H1 (cell line): Measurements from ENCODE around the gene MYLK4. TPM values are rescaled to one million over a fixed set of nuclear protein-coding genes. Genes with fewer than 3 reads are reported as not detected.

ENCODE experiments used
- CTCF ChIA-PET: fragments of 300-600 bp; sonication (Branson Sonifier 250); formaldehyde crosslinking; loops from one replicate; lab custom pipeline; 2021; ENCODE audit not compliant: partially characterized antibody; lab: Charles Lee
- POLR2A ChIA-PET: fragments of 300-600 bp; sonication (Branson Sonifier 250); formaldehyde crosslinking; loops from one replicate; lab custom pipeline; 2021; ENCODE audit warnings: inconsistent platforms; ENCODE audit not compliant: partially characterized antibody; lab: Charles Lee
- DNase-seq, 2 experiments: peaks; one replicate each; pipeline versions ENCODE4 v3.0.0 to v3.0.0-alpha.2; 2010 to 2022; ENCODE audit warnings: low spot score in 2 of 2, low read depth in 1 of 2, mixed read lengths in 1 of 2
- FAIRE-seq: peaks from 2 replicates; lab custom pipeline; 2011; peaks lifted over from hg19 to GRCh38; lab: Jason Lieb, UNC
- H2AFZ ChIP-seq: 2 replicates; pipeline ENCODE4 v1.8.1; 2012; ENCODE audit warnings: low read length, inconsistent platforms
- H2AK5ac ChIP-seq: 2 replicates; pipeline ENCODE4 v1.6.1; 2013; ENCODE audit warnings: low read depth, low read length
- H2BK120ac ChIP-seq: replicated peaks from 2 replicates; pipeline ENCODE3; 2013; ENCODE audit warnings: low read depth, low read length, inconsistent platforms
- H2BK12ac ChIP-seq: 2 replicates; pipeline ENCODE4 v1.6.1; 2013; ENCODE audit warnings: low read depth, low read length
- H2BK15ac ChIP-seq: 2 replicates; pipeline ENCODE4 v1.6.1; 2013; ENCODE audit warnings: low read length
- H2BK20ac ChIP-seq: 2 replicates; pipeline ENCODE4 v1.6.1; 2013; ENCODE audit warnings: low read length
- H2BK5ac ChIP-seq: 2 replicates; pipeline ENCODE4 v1.6.1; 2013; ENCODE audit warnings: low read depth, low read length
- H3K14ac ChIP-seq: 2 replicates; pipeline ENCODE4 v1.6.1; 2013; ENCODE audit warnings: inconsistent platforms; ENCODE audit not compliant: insufficient read length
- H3K18ac ChIP-seq: 2 replicates; pipeline ENCODE4 v1.6.1; 2013; ENCODE audit warnings: low read length; ENCODE audit errors: extremely low read depth
- H3K23ac ChIP-seq: 2 replicates; pipeline ENCODE4 v1.6.1; 2013; ENCODE audit warnings: inconsistent platforms; ENCODE audit not compliant: insufficient read length
- H3K23me2 ChIP-seq: 2 replicates; pipeline ENCODE4 v1.6.1; 2013; ENCODE audit warnings: low read depth, low read length
- H3K27ac ChIP-seq: 2 replicates; pipeline ENCODE4 v1.6.1; 2011; ENCODE audit warnings: low read depth, low read length, inconsistent platforms
- H3K27me3 ChIP-seq, 4 experiments: replicated peaks in 1 of 4; 1 replicate in 1 of 4; 2 replicates in 3 of 4; pipeline versions ENCODE4 v1.6.1 to v1.8.1; 2011 to 2013; ENCODE audit warnings: low read length in 3 of 4, mild to moderate bottlenecking in 3 of 4, inconsistent platforms in 2 of 4, mixed read lengths in 2 of 4, moderate library complexity in 1 of 4; ENCODE audit not compliant: control insufficient read depth in 3 of 4, insufficient read depth in 3 of 4; ENCODE audit errors: extremely low read depth in 1 of 4
- H3K36me3 ChIP-seq, 4 experiments: 2 replicates each; pipeline versions ENCODE4 v1.6.1 to v1.8.1; 2011 to 2013; ENCODE audit warnings: mild to moderate bottlenecking in 4 of 4, low read length in 3 of 4, moderate library complexity in 2 of 4, control low read depth in 1 of 4, inconsistent platforms in 1 of 4; ENCODE audit not compliant: insufficient read depth in 4 of 4, control insufficient read depth in 2 of 4
- H3K4ac ChIP-seq: replicated peaks from 2 replicates; pipeline ENCODE3; 2013; ENCODE audit warnings: low read length, low read depth, mixed read lengths, inconsistent platforms; ENCODE audit not compliant: insufficient read length
- H3K4me1 ChIP-seq, 4 experiments: replicated peaks in 1 of 4; 1 replicate in 1 of 4; 2 replicates in 3 of 4; pipeline versions ENCODE4 v1.6.1 to v1.8.1; 2011 to 2013; ENCODE audit warnings: low read length in 3 of 4, inconsistent platforms in 2 of 4, mixed read lengths in 1 of 4; ENCODE audit not compliant: insufficient read depth in 4 of 4, control insufficient read depth in 3 of 4
- H3K4me2 ChIP-seq, 2 experiments: 2 replicates each; pipeline versions ENCODE4 v1.6.1 to v1.8.1; 2011 to 2013; ENCODE audit warnings: low read depth in 2 of 2, low read length in 2 of 2, control low read depth in 1 of 2, inconsistent platforms in 1 of 2, mild to moderate bottlenecking in 1 of 2; ENCODE audit not compliant: insufficient read depth in 1 of 2
- H3K4me3 ChIP-seq, 4 experiments: fragments of 200-600, 300-600 bp in 1 of 4; sonication (generic), shearing (Covaris generic), sonication (Bioruptor Twin) in 1 of 4; 2 replicates each; pipeline versions ENCODE4 v1.5.1 to v1.8.1; 2011 to 2016; ENCODE audit warnings: low read length in 4 of 4, low read depth in 3 of 4, control low read depth in 2 of 4, inconsistent platforms in 2 of 4, mild to moderate bottlenecking in 2 of 4, mixed read lengths in 1 of 4, moderate library complexity in 1 of 4; ENCODE audit not compliant: insufficient read depth in 2 of 4; ENCODE audit errors: extremely low read depth in 1 of 4
- H3K56ac ChIP-seq: replicated peaks from 2 replicates; pipeline ENCODE3; 2013; ENCODE audit warnings: low read depth, mild to moderate bottlenecking, mixed read lengths, low read length, inconsistent platforms; ENCODE audit not compliant: insufficient read length
- H3K79me1 ChIP-seq: 2 replicates; pipeline ENCODE4 v1.6.1; 2013; ENCODE audit warnings: low read depth, low read length, control low read depth
- H3K79me2 ChIP-seq, 2 experiments: 2 replicates each; pipeline versions ENCODE4 v1.6.1 to v1.8.1; 2012 to 2013; ENCODE audit warnings: low read length in 2 of 2, mild to moderate bottlenecking in 2 of 2, inconsistent platforms in 1 of 2; ENCODE audit not compliant: insufficient read depth in 2 of 2, control insufficient read depth in 1 of 2
- H3K9ac ChIP-seq, 4 experiments: replicated peaks in 1 of 4; 1 replicate in 1 of 4; 2 replicates in 3 of 4; pipeline versions ENCODE4 v1.6.1 to v1.8.1; 2011 to 2013; ENCODE audit warnings: low read depth in 3 of 4, low read length in 3 of 4, control low read depth in 2 of 4, mild to moderate bottlenecking in 2 of 4, moderate library complexity in 2 of 4, inconsistent platforms in 1 of 4; ENCODE audit errors: extremely low read depth in 1 of 4
- H3K9me3 ChIP-seq, 2 experiments: 2 replicates each; pipeline versions ENCODE4 v1.6.1 to v1.8.1; 2012 to 2013; ENCODE audit warnings: mild to moderate bottlenecking in 2 of 2, moderate library complexity in 2 of 2, control low read depth in 1 of 2, inconsistent platforms in 1 of 2, low read depth in 1 of 2, low read length in 1 of 2, mixed read lengths in 1 of 2; ENCODE audit not compliant: insufficient read depth in 2 of 2
- H4K20me1 ChIP-seq, 2 experiments: replicated peaks in 1 of 2; 2 replicates each; pipeline versions ENCODE3 to v1.8.1; 2011 to 2013; ENCODE audit warnings: inconsistent platforms in 2 of 2, low read length in 2 of 2, mild to moderate bottlenecking in 1 of 2; ENCODE audit not compliant: insufficient read depth in 2 of 2, control insufficient read depth in 1 of 2
- H4K5ac ChIP-seq: 2 replicates; pipeline ENCODE4 v1.6.1; 2013; ENCODE audit warnings: low read length, low read depth, mixed read lengths, inconsistent platforms; ENCODE audit not compliant: insufficient read length
- H4K8ac ChIP-seq: 2 replicates; pipeline ENCODE4 v1.8.0; 2013; ENCODE audit warnings: mild to moderate bottlenecking, moderate library complexity, low read length, inconsistent platforms; ENCODE audit not compliant: insufficient read depth; ENCODE audit errors: extremely low read depth
- H4K91ac ChIP-seq: replicated peaks from 2 replicates; pipeline ENCODE3; 2013; ENCODE audit warnings: low read length, mixed read lengths, inconsistent platforms; ENCODE audit not compliant: insufficient read length
- ASH2L ChIP-seq: fragments of 200-600, 300-600 bp; sonication (generic); IDR thresholded peaks from one replicate; pipeline ENCODE4 v1.7.1; 2017; ENCODE audit warnings: low read length
- CBX8 ChIP-seq: fragments of 300-800, 300-1000 bp; sonication (generic); IDR thresholded peaks from 2 replicates; pipeline ENCODE4 v1.7.1; 2016; ENCODE audit warnings: low read depth, low read length, borderline replicate concordance
- CHD2 ChIP-seq: IDR thresholded peaks from 2 replicates; pipeline ENCODE4 v1.6.1; 2012; ENCODE audit warnings: low read length, improper control_type of control experiment
- CTBP2 ChIP-seq: IDR thresholded peaks from 2 replicates; pipeline ENCODE4 v1.7.0; 2011; ENCODE audit warnings: borderline replicate concordance, mild to moderate bottlenecking, moderate library complexity, mixed read lengths, low read length; ENCODE audit not compliant: insufficient read depth, insufficient read length
- PHF8 ChIP-seq: fragments of 200-600 bp; sonication (generic); conservative IDR thresholded peaks from 2 replicates; pipeline ENCODE4 v1.7.1; 2012; ENCODE audit warnings: low read depth, mild to moderate bottlenecking, inconsistent platforms, low read length, moderate library complexity
- POLR2A ChIP-seq, 2 experiments: IDR thresholded peaks; 1 replicate in 1 of 2; 2 replicates in 1 of 2; pipeline ENCODE4 v1.6.1; 2011; ENCODE audit warnings: low read depth in 2 of 2, low read length in 2 of 2, mild to moderate bottlenecking in 2 of 2; ENCODE audit errors: control extremely low read depth in 1 of 2
- RBBP5 ChIP-seq: IDR thresholded peaks from 2 replicates; pipeline ENCODE4 v1.7.1; 2012; ENCODE audit warnings: low read depth, mild to moderate bottlenecking, inconsistent platforms, low read length, moderate library complexity, borderline replicate concordance
- SIX5 ChIP-seq: IDR thresholded peaks from 2 replicates; pipeline ENCODE4 v1.6.1; 2011; ENCODE audit warnings: mild to moderate bottlenecking, low read depth, low read length
- TEAD4 ChIP-seq: IDR thresholded peaks from 2 replicates; pipeline ENCODE4 v1.6.1; 2012; ENCODE audit warnings: low read depth, low read length, inconsistent platforms, mixed read lengths
- WGBS, 2 experiments: shearing (Covaris generic) in 1 of 2; methylation state at CpG; one replicate each; pipeline versions ENCODE4 v1.1.6 to v1.1.7; 2013 to 2015; ENCODE audit warnings: low lambda C conversion rate in 2 of 2, mixed read lengths in 2 of 2, inconsistent platforms in 1 of 2, low coverage in 1 of 2, missing lambda C conversion rate in 1 of 2; ENCODE audit not compliant: insufficient replicate concordance in 2 of 2, insufficient coverage in 1 of 2, insufficient read length in 1 of 2; ENCODE audit errors: extremely low coverage in 1 of 2, missing lambda C conversion rate in 1 of 2; 5-methylcytosine and 5-hydroxymethylcytosine counted together
- polyA plus RNA-seq, 7 experiments: library from polyadenylated mRNA; depleted of rRNA in 3 of 7; stranded (reverse) in 5 of 7; unstranded in 2 of 7; fragments of >200 nt in 5 of 7; fragments of 200-250 nt in 2 of 7; gene quantifications; 1 replicate in 5 of 7; 2 replicates in 1 of 7; 4 replicates in 1 of 7; pipeline versions ENCODE4 v1.2.1 to v1.2.3, GENCODE V29; 2011 to 2013; ENCODE audit warnings: missing spikeins in 2 of 7, mixed read lengths in 2 of 7
- total RNA-seq: library from RNA; stranded (reverse); fragmentation: NEBNext Ultra II Directional; extraction: Animal tissue kit (Norgen Biotek cat#: 25700); gene quantifications from 2 replicates; pipeline ENCODE4 v1.2.1, GENCODE V29; 2021
- TF ChIP-seq, protein P1 (sequence below): IDR thresholded peaks from 2 replicates; pipeline ENCODE4 v1.6.1; 2012; ENCODE audit warnings: inconsistent platforms
- TF ChIP-seq, protein P2 (sequence below), 3 experiments: IDR thresholded peaks; 1 replicate in 2 of 3; 2 replicates in 1 of 3; pipeline versions ENCODE4 v1.5.1 to v1.6.1; 2011; ENCODE audit warnings: low read length in 3 of 3, mild to moderate bottlenecking in 3 of 3, inconsistent platforms in 2 of 3, low read depth in 1 of 3, moderate library complexity in 1 of 3; ENCODE audit not compliant: insufficient read depth in 1 of 3; ENCODE audit errors: control extremely low read depth in 1 of 3

MYLK4 gene
- total and polyA plus RNA-seq, 2 of the 8 experiments (the other 6 are each of a cell fraction or from before 2014, with no cell fraction given): 0.11 to 0.17 TPM

DNA sequence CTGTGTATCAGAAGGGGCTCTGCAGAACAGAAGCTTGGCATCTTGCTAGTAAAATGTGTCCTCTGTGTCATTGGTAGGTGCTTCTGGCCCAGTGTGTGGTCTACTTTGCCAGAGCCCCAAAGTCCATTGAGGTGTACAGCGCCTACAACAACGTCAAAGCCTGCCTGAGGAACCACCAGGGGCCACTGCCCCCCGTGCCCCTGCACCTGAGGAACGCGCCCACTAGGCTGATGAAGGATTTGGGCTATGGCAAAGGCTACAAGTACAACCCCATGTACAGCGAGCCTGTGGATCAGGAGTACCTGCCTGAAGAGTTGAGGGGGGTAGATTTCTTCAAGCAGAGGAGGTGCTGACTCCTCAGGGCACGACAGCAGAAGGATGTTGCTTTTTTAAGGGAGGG lies 34.2 kb upstream of the MYLK4 start:
- Histone ChIP-seq H2BK20ac (no peak overlapping the region), H3K79me1 (peaks cover 4% of the 10 kb centered on the region; the same call in 1 of the 2 replicates), H3K14ac (no peak overlapping the region), H4K20me1 (peaks cover 0 to 7% of the 10 kb centered on the region in 2 experiments), H3K79me2 (peaks cover 0 to 22% of the 10 kb centered on the region in 2 experiments; a peak in 2 of 4 replicates), H3K18ac (no peak overlapping the region), H4K91ac (no peak overlapping the region), H2AFZ (no peak overlapping the region), H3K9ac (no peak overlapping the region), H3K4me2 (no peak overlapping the region), H3K27me3 (no peaks in the 10 kb centered on the region), H2BK15ac (no peak overlapping the region), H2BK5ac (no peak overlapping the region), H3K56ac (no peak overlapping the region), H3K23ac (no peak overlapping the region), H3K9me3 (no peaks in the 10 kb centered on the region), H3K27ac (no peak overlapping the region), H3K23me2 (no peaks in the 10 kb centered on the region), H4K8ac (no peak overlapping the region), H3K36me3 (peaks cover 0 to 13% (median 4%) of the 10 kb centered on the region in 4 experiments; a peak in 4 of 8 replicates), H2BK120ac (no peak overlapping the region), H2BK12ac (no peak overlapping the region), H3K4me1 (peaks cover 0 to 3% (median 0%) of the 10 kb centered on the region in 4 experiments; a peak in 2 of 7 replicates), H3K4me3 (no peak overlapping the region), H3K4ac (no peak overlapping the region), H2AK5ac (no peak overlapping the region), H4K5ac (no peak overlapping the region)
- DNase-seq: no peak
- WGBS, 2 experiments: 95% methylated on average over 7 of the region's 7 CpGs; no CpG with 5 or more reads in 1 of the 2 experiments
- FAIRE-seq: no peak
- ChIA-PET CTCF (interaction anchor here (0.7 to 3.0 kb wide), 7 partner anchors 14 to 192 kb away, joined by 3 to 12 read pairs (median 7); partner anchors contain the start of gene SERPINB1), POLR2A (interaction anchor here (1.5 to 2.9 kb wide), 3 partner anchors 11 to 21 kb away, joined by 3 to 16 read pairs (median 10); no protein-coding TSS in a partner anchor)
- no peak for TF ChIP-seq CHD2
- TF ChIP-seq, protein P1, sequence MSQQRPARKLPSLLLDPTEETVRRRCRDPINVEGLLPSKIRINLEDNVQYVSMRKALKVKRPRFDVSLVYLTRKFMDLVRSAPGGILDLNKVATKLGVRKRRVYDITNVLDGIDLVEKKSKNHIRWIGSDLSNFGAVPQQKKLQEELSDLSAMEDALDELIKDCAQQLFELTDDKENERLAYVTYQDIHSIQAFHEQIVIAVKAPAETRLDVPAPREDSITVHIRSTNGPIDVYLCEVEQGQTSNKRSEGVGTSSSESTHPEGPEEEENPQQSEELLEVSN: no peak
- no peak for TF ChIP-seq PHF8
- TF ChIP-seq SIX5: no peak
- TF ChIP-seq POLR2A (IDR thresholded peaks at IDR 0.05; ENCODE audit: control extremely low read depth in 1 of 2, low read depth in 2 of 2, low read length in 2 of 2): no peak
- TF ChIP-seq, protein P2, sequence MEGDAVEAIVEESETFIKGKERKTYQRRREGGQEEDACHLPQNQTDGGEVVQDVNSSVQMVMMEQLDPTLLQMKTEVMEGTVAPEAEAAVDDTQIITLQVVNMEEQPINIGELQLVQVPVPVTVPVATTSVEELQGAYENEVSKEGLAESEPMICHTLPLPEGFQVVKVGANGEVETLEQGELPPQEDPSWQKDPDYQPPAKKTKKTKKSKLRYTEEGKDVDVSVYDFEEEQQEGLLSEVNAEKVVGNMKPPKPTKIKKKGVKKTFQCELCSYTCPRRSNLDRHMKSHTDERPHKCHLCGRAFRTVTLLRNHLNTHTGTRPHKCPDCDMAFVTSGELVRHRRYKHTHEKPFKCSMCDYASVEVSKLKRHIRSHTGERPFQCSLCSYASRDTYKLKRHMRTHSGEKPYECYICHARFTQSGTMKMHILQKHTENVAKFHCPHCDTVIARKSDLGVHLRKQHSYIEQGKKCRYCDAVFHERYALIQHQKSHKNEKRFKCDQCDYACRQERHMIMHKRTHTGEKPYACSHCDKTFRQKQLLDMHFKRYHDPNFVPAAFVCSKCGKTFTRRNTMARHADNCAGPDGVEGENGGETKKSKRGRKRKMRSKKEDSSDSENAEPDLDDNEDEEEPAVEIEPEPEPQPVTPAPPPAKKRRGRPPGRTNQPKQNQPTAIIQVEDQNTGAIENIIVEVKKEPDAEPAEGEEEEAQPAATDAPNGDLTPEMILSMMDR (IDR thresholded peaks at IDR 0.05; ENCODE audit: control extremely low read depth in 1 of 3, insufficient read depth in 1 of 3, low read depth in 1 of 3, low read length in 3 of 3): no peak
- no peak for TF ChIP-seq RBBP5
- no peak for TF ChIP-seq CBX8
- no peak for TF ChIP-seq TEAD4
- no peak for TF ChIP-seq CTBP2
- TF ChIP-seq ASH2L: no peak
